Fibroblast of lung (primary cell): Measurements from ENCODE around the gene PLPP1. TPM values are rescaled to one million over a fixed set of nuclear protein-coding genes. Genes with fewer than 3 reads are reported as not detected.

ENCODE experiments used
- DNase-seq, 2 donors: peaks; one replicate each; pipeline versions ENCODE4 v3.0.0 to v3.0.0-alpha.2; 2010; ENCODE audit warnings: low read depth in 2 of 2
- H2AFZ ChIP-seq: 2 replicates; pipeline ENCODE4 v1.5.1; 2012; ENCODE audit warnings: low read length, control low read depth, inconsistent platforms
- H3K27ac ChIP-seq: 2 replicates; pipeline ENCODE4 v1.5.1; 2011; ENCODE audit warnings: low read length, control low read depth; ENCODE audit not compliant: insufficient read depth
- H3K27me3 ChIP-seq: 2 replicates; pipeline ENCODE4 v1.5.1; 2011; ENCODE audit warnings: mild to moderate bottlenecking, low read length; ENCODE audit not compliant: control insufficient read depth, insufficient read depth
- H3K36me3 ChIP-seq: 2 replicates; pipeline ENCODE4 v1.5.1; 2011; ENCODE audit warnings: low read length; ENCODE audit not compliant: control insufficient read depth, insufficient read depth
- H3K4me1 ChIP-seq: 2 replicates; pipeline ENCODE4 v1.5.1; 2011; ENCODE audit warnings: low read length; ENCODE audit not compliant: control insufficient read depth, insufficient read depth; ENCODE audit errors: extremely low read depth
- H3K4me2 ChIP-seq: 2 replicates; pipeline ENCODE4 v1.5.1; 2011; ENCODE audit warnings: low read length, control low read depth; ENCODE audit not compliant: insufficient read depth; ENCODE audit errors: extremely low read depth
- H3K4me3 ChIP-seq, 4 experiments: fragments of 200-600 bp in 1 of 4; sonication (generic) in 1 of 4; replicated peaks in 1 of 4; 2 replicates each; pipeline ENCODE4 v1.5.1; 2011 to 2016; ENCODE audit warnings: low read length in 4 of 4, low read depth in 3 of 4, mild to moderate bottlenecking in 3 of 4, control low read depth in 2 of 4, inconsistent platforms in 1 of 4, mixed read lengths in 1 of 4; ENCODE audit not compliant: insufficient read depth in 1 of 4; ENCODE audit errors: control extremely low read depth in 1 of 4
- H3K79me2 ChIP-seq: 2 replicates; pipeline ENCODE4 v1.5.1; 2012; ENCODE audit warnings: mild to moderate bottlenecking, low read length, inconsistent platforms; ENCODE audit not compliant: control insufficient read depth, insufficient read depth
- H3K9ac ChIP-seq: 2 replicates; pipeline ENCODE4 v1.5.1; 2011; ENCODE audit warnings: mild to moderate bottlenecking, low read length, control low read depth; ENCODE audit not compliant: insufficient read depth
- H3K9me3 ChIP-seq: 2 replicates; pipeline ENCODE4 v1.5.1; 2012; ENCODE audit warnings: low read depth, low read length; ENCODE audit not compliant: control insufficient read depth, insufficient read depth
- H4K20me1 ChIP-seq: 2 replicates; pipeline ENCODE4 v1.5.1; 2011; ENCODE audit warnings: low read length; ENCODE audit not compliant: control insufficient read depth, insufficient read depth; ENCODE audit errors: extremely low read depth
- CTCF ChIP-seq, 2 donors: IDR thresholded peaks in 1 of 2; conservative IDR thresholded peaks in 1 of 2; 1 replicate in 1 of 2; 2 replicates in 1 of 2; pipeline ENCODE4 v1.5.1; 2011 to 2012; ENCODE audit warnings: low read length in 2 of 2, control low read depth in 1 of 2, inconsistent platforms in 1 of 2, low read depth in 1 of 2, mild to moderate bottlenecking in 1 of 2
- EZH2 ChIP-seq: IDR thresholded peaks from 2 replicates; pipeline ENCODE4 v1.5.1; 2012; ENCODE audit warnings: low read length, control low read depth, mild to moderate bottlenecking; ENCODE audit errors: missing control alignments
- polyA plus RNA-seq, 2 donors: library from polyadenylated mRNA; depleted of rRNA in 1 of 2; stranded (reverse) in 1 of 2; unstranded in 1 of 2; fragments of >200 nt; gene quantifications; 2 replicates each; pipeline ENCODE4 v1.2.1, GENCODE V29; 2011 to 2012; ENCODE audit warnings: missing spikeins in 1 of 2
- total RNA-seq: library from RNA; depleted of rRNA; stranded (reverse); fragments of >200 nt; gene quantifications from 2 replicates; pipeline ENCODE4 v1.2.1, GENCODE V29; 2014

Gene PLPP1
- total and polyA plus RNA-seq, 2 donors (not counting 1 experiment from before 2014, with no cell fraction given), result 73.5 to 76.8 TPM

GRCh38 chr5:55580042-55580441, 45.3 kb upstream of the PLPP1 start:
- H2AFZ ChIP-seq, result no peak overlapping the region
- H3K4me2 ChIP-seq, result no peak overlapping the region
- no peaks in the 10 kb centered on the region for H3K4me1 ChIP-seq
- no peaks in the 10 kb centered on the region for H4K20me1 ChIP-seq
- H3K4me3 ChIP-seq, result no peak overlapping the region
- no peaks in the 10 kb centered on the region for H3K36me3 ChIP-seq
- DNase-seq, result no peak
- no peaks in the 10 kb centered on the region for H3K27me3 ChIP-seq
- H3K9ac ChIP-seq, result no peak overlapping the region
- no peak overlapping the region for H3K27ac ChIP-seq
- TF ChIP-seq CTCF (conservative IDR thresholded peaks at IDR 0.05 in 1 of 2, IDR thresholded peaks at IDR 0.05 in 1 of 2; ENCODE audit: low read depth in 1 of 2, low read length in 2 of 2) (no peak), EZH2 (no peak)
- H3K9me3 ChIP-seq, result no peaks in the 10 kb centered on the region
- no peaks in the 10 kb centered on the region for H3K79me2 ChIP-seq

- Histone ChIP-seq H4K20me1 (no peaks in the 10 kb centered on the region), H3K4me3 (no peak overlapping the region), H3K79me2 (no peaks in the 10 kb centered on the region), H3K4me2 (no peak overlapping the region), H3K27me3 (no peaks in the 10 kb centered on the region), H3K27ac (no peak overlapping the region), H2AFZ (no peak overlapping the region), H3K36me3 (no peaks in the 10 kb centered on the region), H3K4me1 (no peaks in the 10 kb centered on the region), H3K9ac (no peak overlapping the region), H3K9me3 (no peaks in the 10 kb centered on the region)
- no peak for TF ChIP-seq CTCF (conservative IDR thresholded peaks at IDR 0.05 in 1 of 2, IDR thresholded peaks at IDR 0.05 in 1 of 2; ENCODE audit: low read depth in 1 of 2, low read length in 2 of 2)
- TF ChIP-seq EZH2, result no peak
- peak; percentile 42 to 78 for DNase-seq
Measured at GRCh38 chr5:55578771-55579170, 44.0 kb upstream of the PLPP1 start.

GRCh38 chr5:55577353-55578060, 42.7 kb upstream of the PLPP1 start:
- TF ChIP-seq CTCF (conservative IDR thresholded peaks at IDR 0.05 in 1 of 2, IDR thresholded peaks at IDR 0.05 in 1 of 2; ENCODE audit: low read depth in 1 of 2, low read length in 2 of 2), result no peak
- no peak for TF ChIP-seq EZH2
- Histone ChIP-seq H3K4me2 (no peak overlapping the region), H3K9me3 (no peaks in the 10 kb centered on the region), H2AFZ (no peak overlapping the region), H3K27me3 (no peaks in the 10 kb centered on the region), H3K79me2 (no peaks in the 10 kb centered on the region), H3K4me3 (no peak overlapping the region), H3K4me1 (no peaks in the 10 kb centered on the region), H3K27ac (no peak overlapping the region), H3K9ac (no peak overlapping the region), H3K36me3 (no peaks in the 10 kb centered on the region), H4K20me1 (no peaks in the 10 kb centered on the region)
- peak; percentile 72 to 89 for DNase-seq
